Liver (tissue), 9 donors: ENCODE results near the gene PITRM1. TPM values are rescaled to one million over a fixed set of nuclear protein-coding genes. Genes with fewer than 3 reads are reported as not detected.

Experiments
- DNase-seq: peaks from one replicate; pipeline ENCODE4 v3.0.0-alpha.2; 2017; ENCODE audit warnings: low spot score
- H3K27ac ChIP-seq, 2 donors: one replicate each; pipeline ENCODE4 v1.7.0; 2013; ENCODE audit warnings: inconsistent platforms in 2 of 2, low read length in 2 of 2, control low read depth in 1 of 2, low read depth in 1 of 2, mild to moderate bottlenecking in 1 of 2
- H3K27me3 ChIP-seq, 4 donors: one replicate each; pipeline versions ENCODE4 v1.6.1 to v1.7.0; 2013; ENCODE audit warnings: low read length in 3 of 4, inconsistent platforms in 1 of 4, mild to moderate bottlenecking in 1 of 4, moderate library complexity in 1 of 4; ENCODE audit not compliant: control insufficient read depth in 4 of 4, insufficient read depth in 4 of 4
- H3K36me3 ChIP-seq, 4 donors: one replicate each; pipeline versions ENCODE4 v1.6.1 to v1.7.0; 2013; ENCODE audit warnings: low read length in 3 of 4, mild to moderate bottlenecking in 3 of 4, low read depth in 1 of 4, moderate library complexity in 1 of 4; ENCODE audit not compliant: control insufficient read depth in 4 of 4, insufficient read depth in 3 of 4
- H3K4me1 ChIP-seq, 4 donors: one replicate each; pipeline versions ENCODE4 v1.6.1 to v1.7.0; 2013; ENCODE audit warnings: low read length in 3 of 4, mild to moderate bottlenecking in 3 of 4, moderate library complexity in 1 of 4; ENCODE audit not compliant: control insufficient read depth in 4 of 4, insufficient read depth in 4 of 4
- H3K4me3 ChIP-seq, 3 donors: one replicate each; pipeline versions ENCODE4 v1.6.1 to v1.7.0; 2013; ENCODE audit warnings: low read length in 3 of 3, control low read depth in 1 of 3, low read depth in 1 of 3, mild to moderate bottlenecking in 1 of 3
- H3K9ac ChIP-seq, 2 donors: one replicate each; pipeline ENCODE4 v1.7.0; 2013; ENCODE audit warnings: low read length in 2 of 2, mild to moderate bottlenecking in 2 of 2, moderate library complexity in 2 of 2, control low read depth in 1 of 2, low read depth in 1 of 2
- H3K9me3 ChIP-seq, 4 donors: one replicate each; pipeline versions ENCODE4 v1.6.1 to v1.7.0; 2013; ENCODE audit warnings: low read length in 3 of 4; ENCODE audit not compliant: control insufficient read depth in 4 of 4
- ATF3 ChIP-seq: IDR thresholded peaks from 2 replicates; pipeline ENCODE4 v1.6.1; 2016; ENCODE audit warnings: antibody characterized with exemption
- CTCF ChIP-seq: fragments of 150-350 bp; IDR thresholded peaks from 2 replicates; pipeline ENCODE4 v1.5.1; 2017; ENCODE audit warnings: improper control_type of control experiment, low read depth, low read length; ENCODE audit not compliant: missing input control
- EGR1 ChIP-seq, 2 donors: IDR thresholded peaks; 2 replicates each; pipeline ENCODE4 v1.6.1; 2016 to 2018; ENCODE audit warnings: antibody characterized with exemption in 2 of 2, low read depth in 2 of 2
- FOXA1 ChIP-seq: IDR thresholded peaks from 2 replicates; pipeline ENCODE4 v1.6.1; 2016; ENCODE audit warnings: antibody characterized with exemption
- GABPA ChIP-seq, 2 donors: IDR thresholded peaks in 1 of 2; conservative IDR thresholded peaks in 1 of 2; 2 replicates each; pipeline ENCODE4 v1.6.1; 2016; ENCODE audit warnings: antibody characterized with exemption in 2 of 2, mild to moderate bottlenecking in 1 of 2, moderate library complexity in 1 of 2
- HNF4A ChIP-seq, 2 donors: conservative IDR thresholded peaks; 2 replicates each; pipeline ENCODE4 v1.6.1; 2016; ENCODE audit warnings: antibody characterized with exemption in 2 of 2, mild to moderate bottlenecking in 2 of 2
- HNF4G ChIP-seq: IDR thresholded peaks from 2 replicates; pipeline ENCODE4 v1.6.1; 2016; ENCODE audit warnings: antibody characterized with exemption
- JUND ChIP-seq, 2 donors: IDR thresholded peaks; 2 replicates each; pipeline ENCODE4 v1.6.1; 2016; ENCODE audit warnings: antibody characterized with exemption in 2 of 2
- NR2F2 ChIP-seq: IDR thresholded peaks from 2 replicates; pipeline ENCODE4 v1.6.1; 2016; ENCODE audit warnings: antibody characterized with exemption
- RAD21 ChIP-seq, 2 donors: IDR thresholded peaks; 2 replicates each; pipeline ENCODE4 v1.6.1; 2016; ENCODE audit warnings: antibody characterized with exemption in 2 of 2, mild to moderate bottlenecking in 2 of 2
- RXRA ChIP-seq, 2 donors: IDR thresholded peaks; 2 replicates each; pipeline ENCODE4 v1.6.1; 2017 to 2018; ENCODE audit warnings: antibody characterized with exemption in 2 of 2, mild to moderate bottlenecking in 1 of 2
- TAF1 ChIP-seq: conservative IDR thresholded peaks from 2 replicates; pipeline ENCODE4 v1.6.1; 2016; ENCODE audit warnings: antibody characterized with exemption, mild to moderate bottlenecking
- YY1 ChIP-seq: IDR thresholded peaks from 2 replicates; pipeline ENCODE4 v1.6.1; 2016; ENCODE audit warnings: antibody characterized with exemption, mild to moderate bottlenecking
- ZBTB33 ChIP-seq: IDR thresholded peaks from 2 replicates; pipeline ENCODE4 v1.6.1; 2016; ENCODE audit warnings: antibody characterized with exemption
- WGBS: extraction: QIAGEN DNeasy Blood & Tissue Kit; methylation state at CpG from one replicate; pipeline ENCODE4 v1.1.7; 2013; 5-methylcytosine and 5-hydroxymethylcytosine counted together
- polyA plus RNA-seq, 2 donors: library from polyadenylated mRNA; stranded (reverse) in 1 of 2; unstranded in 1 of 2; fragments of 200-250 nt in 1 of 2; fragments of >200 nt in 1 of 2; fragmentation: Nextera tagmentation in 1 of 2; extraction: Ambion mirVana in 1 of 2; gene quantifications; one replicate each; pipeline versions ENCODE4 v1.2.1 to v1.2.3, GENCODE V29; 2013 to 2015
- total RNA-seq, 2 donors: library from RNA; depleted of rRNA; stranded (reverse); fragments of >200 nt; gene quantifications; one replicate each; pipeline ENCODE4 v1.2.3, GENCODE V29; 2014
- TF ChIP-seq, protein P1 (sequence below): IDR thresholded peaks from 2 replicates; pipeline ENCODE4 v1.6.1; 2016; ENCODE audit warnings: antibody characterized with exemption, mild to moderate bottlenecking
- TF ChIP-seq, protein P2 (sequence below): IDR thresholded peaks from 2 replicates; pipeline ENCODE4 v1.6.1; 2016; ENCODE audit warnings: antibody characterized with exemption
- donor health status: healthy.
- donor health status: healthy.
- donor health status: healthy.
- donor health status: healthy.
- donor health status: healthy.

PITRM1 gene
- total and polyA plus RNA-seq, 4 donors: 21.1 to 43.1 (median 27.7) TPM

DNA sequence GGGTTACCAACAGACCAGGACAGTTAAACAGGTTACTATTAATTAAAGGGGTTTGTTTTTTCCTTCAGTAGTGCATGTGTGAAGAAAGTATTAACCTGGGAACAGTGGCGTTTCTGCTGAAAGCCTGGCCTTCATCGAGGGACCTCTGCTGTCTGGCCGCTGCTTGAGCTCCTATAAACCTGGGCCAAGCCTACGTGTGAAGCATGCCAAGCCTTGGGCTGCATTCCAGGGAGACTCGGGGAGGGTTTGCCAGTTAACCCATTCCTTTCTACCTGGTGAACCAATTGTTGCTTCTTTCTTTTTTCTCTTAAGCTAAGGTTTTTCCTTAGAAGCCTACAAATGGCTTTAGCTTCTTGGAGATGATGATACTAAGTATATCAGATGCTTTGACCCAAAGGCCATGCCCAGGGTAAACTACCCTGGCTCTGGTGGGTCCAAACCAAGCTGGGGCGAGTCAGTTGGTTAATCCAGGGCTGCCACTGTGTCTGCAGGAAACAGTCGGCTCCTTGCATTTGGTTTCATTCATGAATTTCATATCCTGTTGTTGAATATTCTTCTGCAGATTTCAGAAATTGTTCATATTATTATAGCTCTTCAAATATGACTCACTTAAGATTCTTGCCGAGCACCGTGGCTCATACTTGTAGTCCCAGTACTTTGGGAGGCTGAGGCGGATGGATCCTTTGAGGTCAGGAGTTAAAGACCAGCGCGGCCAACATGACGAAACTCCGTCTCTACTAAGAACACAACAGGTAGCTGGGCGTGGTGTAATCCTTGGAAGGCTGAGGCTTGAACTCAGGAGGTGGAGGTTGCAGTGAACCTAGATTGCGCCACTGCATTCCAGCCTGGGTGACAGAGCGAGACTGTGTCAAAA, 81.4 kb downstream of the PITRM1 start:
- Histone ChIP-seq H3K27ac (no peak overlapping the region), H3K36me3 (no peaks in the 10 kb centered on the region), H3K9ac (no peak overlapping the region), H3K4me1 (no peaks in the 10 kb centered on the region), H3K4me3 (no peak overlapping the region), H3K27me3 (peaks cover 0 to 3% (median 0%) of the 10 kb centered on the region in 4 donors), H3K9me3 (no peaks in the 10 kb centered on the region)
- TF ChIP-seq GABPA (IDR thresholded peaks at IDR 0.05 in 1 of 2, conservative IDR thresholded peaks at IDR 0.05 in 1 of 2) (no peak), FOXA1 (no peak), TAF1 (no peak), NR2F2 (no peak), EGR1 (IDR thresholded peaks at IDR 0.05; ENCODE audit: low read depth in 2 of 2) (no peak), HNF4G (no peak), YY1 (no peak), ATF3 (no peak), RAD21 (IDR thresholded peaks at IDR 0.05) (no peak)
- 46% methylated on average over 17 of the region's 17 CpGs for WGBS
- no peak for DNase-seq

DNA sequence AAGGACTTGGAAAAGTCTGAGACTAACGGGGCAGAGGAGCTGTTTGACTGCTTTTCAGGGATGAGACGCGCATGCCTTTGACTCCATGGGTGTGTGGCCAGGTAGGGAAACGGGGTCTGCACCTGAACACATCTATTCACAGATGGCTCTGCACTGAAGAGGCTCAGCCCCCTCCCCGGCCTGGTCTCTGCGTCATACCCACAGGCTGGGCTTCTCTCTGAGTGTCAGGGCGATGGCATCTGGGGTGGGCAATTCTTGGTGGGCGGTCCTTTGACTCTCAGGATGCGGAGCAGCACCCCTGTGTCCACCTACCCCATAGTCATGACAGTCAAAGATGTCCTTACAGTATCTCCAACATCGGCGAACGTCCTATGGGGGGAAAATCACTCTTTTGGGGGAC, 82.2 kb downstream of the PITRM1 start:
- Histone ChIP-seq H3K9me3 (no peaks in the 10 kb centered on the region), H3K36me3 (no peaks in the 10 kb centered on the region), H3K27me3 (peaks cover 0 to 3% (median 0%) of the 10 kb centered on the region in 4 donors), H3K4me3 (no peak overlapping the region), H3K9ac (no peak overlapping the region), H3K4me1 (no peaks in the 10 kb centered on the region), H3K27ac (no peak overlapping the region)
- 87% methylated on average over 12 of the region's 12 CpGs for WGBS
- DNase-seq: no peak
- TF ChIP-seq HNF4A (conservative IDR thresholded peaks at IDR 0.05): no peak
- TF ChIP-seq RAD21 (IDR thresholded peaks at IDR 0.05): no peak
- no peak for TF ChIP-seq ATF3
- no peak for TF ChIP-seq CTCF
- TF ChIP-seq JUND (IDR thresholded peaks at IDR 0.05): no peak
- TF ChIP-seq ZBTB33: no peak
- no peak for TF ChIP-seq EGR1 (IDR thresholded peaks at IDR 0.05; ENCODE audit: low read depth in 2 of 2)
- TF ChIP-seq HNF4G: no peak
- TF ChIP-seq, protein P1, sequence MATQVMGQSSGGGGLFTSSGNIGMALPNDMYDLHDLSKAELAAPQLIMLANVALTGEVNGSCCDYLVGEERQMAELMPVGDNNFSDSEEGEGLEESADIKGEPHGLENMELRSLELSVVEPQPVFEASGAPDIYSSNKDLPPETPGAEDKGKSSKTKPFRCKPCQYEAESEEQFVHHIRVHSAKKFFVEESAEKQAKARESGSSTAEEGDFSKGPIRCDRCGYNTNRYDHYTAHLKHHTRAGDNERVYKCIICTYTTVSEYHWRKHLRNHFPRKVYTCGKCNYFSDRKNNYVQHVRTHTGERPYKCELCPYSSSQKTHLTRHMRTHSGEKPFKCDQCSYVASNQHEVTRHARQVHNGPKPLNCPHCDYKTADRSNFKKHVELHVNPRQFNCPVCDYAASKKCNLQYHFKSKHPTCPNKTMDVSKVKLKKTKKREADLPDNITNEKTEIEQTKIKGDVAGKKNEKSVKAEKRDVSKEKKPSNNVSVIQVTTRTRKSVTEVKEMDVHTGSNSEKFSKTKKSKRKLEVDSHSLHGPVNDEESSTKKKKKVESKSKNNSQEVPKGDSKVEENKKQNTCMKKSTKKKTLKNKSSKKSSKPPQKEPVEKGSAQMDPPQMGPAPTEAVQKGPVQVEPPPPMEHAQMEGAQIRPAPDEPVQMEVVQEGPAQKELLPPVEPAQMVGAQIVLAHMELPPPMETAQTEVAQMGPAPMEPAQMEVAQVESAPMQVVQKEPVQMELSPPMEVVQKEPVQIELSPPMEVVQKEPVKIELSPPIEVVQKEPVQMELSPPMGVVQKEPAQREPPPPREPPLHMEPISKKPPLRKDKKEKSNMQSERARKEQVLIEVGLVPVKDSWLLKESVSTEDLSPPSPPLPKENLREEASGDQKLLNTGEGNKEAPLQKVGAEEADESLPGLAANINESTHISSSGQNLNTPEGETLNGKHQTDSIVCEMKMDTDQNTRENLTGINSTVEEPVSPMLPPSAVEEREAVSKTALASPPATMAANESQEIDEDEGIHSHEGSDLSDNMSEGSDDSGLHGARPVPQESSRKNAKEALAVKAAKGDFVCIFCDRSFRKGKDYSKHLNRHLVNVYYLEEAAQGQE: no peak
- TF ChIP-seq, protein P2, sequence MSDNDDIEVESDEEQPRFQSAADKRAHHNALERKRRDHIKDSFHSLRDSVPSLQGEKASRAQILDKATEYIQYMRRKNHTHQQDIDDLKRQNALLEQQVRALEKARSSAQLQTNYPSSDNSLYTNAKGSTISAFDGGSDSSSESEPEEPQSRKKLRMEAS: no peak
- no peak for TF ChIP-seq FOXA1
- TF ChIP-seq NR2F2: no peak
- no peak for TF ChIP-seq RXRA (IDR thresholded peaks at IDR 0.05)
